ENCODE data around the gene MRPL42.

GRCh38 chr12:93441081-93441616, 26.2 kb upstream of the MRPL42 start:
- TF ChIP-seq POLR2AphosphoS5 (IDR thresholded peaks at IDR 0.05; ENCODE audit: low read depth, low read length) (no peak), SIN3A (IDR thresholded peaks at IDR 0.05; ENCODE audit: borderline replicate concordance, insufficient read depth, low read length) (no peak)

Measured in PFSK-1 (cell line).